Kidney glomerular epithelial cell (primary cell): Measurements from ENCODE around the gene PLA2G1B.

ENCODE experiments used
- DNase-seq: peaks from one replicate; lab custom pipeline; 2025; lab: John Stamatoyannopoulos, UW

PLA2G1B gene

DNA sequence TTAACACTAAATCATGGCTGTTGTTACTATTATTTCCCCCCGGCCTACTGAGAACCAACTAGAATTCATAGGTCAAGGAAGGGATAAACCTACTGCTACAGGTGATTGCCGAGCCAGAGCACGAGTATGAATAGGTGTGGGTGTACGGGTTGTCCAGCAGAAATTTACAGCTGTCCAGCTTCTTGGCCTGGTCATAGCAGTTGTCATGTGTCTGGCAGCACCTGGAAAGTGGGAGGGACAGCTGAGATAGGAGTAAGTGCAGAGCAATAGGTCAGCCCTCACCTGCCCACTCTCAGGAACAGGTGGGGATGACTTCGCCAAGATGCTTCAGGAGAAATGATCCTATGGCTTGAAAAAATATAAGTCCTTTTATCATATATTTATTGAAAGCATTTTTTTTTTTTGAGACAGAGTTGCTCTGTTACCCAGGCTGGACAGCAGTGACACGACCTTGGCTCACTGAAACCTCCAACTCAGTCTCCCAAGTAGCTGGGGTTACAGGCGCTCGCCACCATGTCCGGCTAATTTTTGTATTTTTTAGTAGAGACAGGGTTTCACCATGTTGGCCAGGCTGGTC is 2.6 kb downstream of the PLA2G1B start:
- DNase-seq: no peak

DNA sequence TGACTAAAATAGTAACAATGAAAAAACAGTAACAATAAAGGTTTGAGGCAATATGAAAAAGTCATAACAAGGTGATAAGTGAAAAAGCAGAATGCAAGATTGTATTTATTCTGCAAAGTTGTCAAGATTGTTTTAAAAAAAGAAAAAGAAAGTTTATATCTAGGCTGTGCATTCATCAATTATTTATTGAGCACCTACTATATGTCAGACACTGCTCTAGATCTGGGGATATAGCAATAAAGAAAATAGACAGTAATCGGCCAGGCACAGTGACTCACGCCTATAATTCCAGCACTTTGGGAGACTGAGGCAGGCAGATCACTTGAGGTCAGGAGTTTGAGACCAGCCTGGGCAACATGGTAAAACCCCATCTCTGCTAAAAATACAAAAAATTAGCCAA is 3.8 kb downstream of the PLA2G1B start:
- DNase-seq: no peak

DNA sequence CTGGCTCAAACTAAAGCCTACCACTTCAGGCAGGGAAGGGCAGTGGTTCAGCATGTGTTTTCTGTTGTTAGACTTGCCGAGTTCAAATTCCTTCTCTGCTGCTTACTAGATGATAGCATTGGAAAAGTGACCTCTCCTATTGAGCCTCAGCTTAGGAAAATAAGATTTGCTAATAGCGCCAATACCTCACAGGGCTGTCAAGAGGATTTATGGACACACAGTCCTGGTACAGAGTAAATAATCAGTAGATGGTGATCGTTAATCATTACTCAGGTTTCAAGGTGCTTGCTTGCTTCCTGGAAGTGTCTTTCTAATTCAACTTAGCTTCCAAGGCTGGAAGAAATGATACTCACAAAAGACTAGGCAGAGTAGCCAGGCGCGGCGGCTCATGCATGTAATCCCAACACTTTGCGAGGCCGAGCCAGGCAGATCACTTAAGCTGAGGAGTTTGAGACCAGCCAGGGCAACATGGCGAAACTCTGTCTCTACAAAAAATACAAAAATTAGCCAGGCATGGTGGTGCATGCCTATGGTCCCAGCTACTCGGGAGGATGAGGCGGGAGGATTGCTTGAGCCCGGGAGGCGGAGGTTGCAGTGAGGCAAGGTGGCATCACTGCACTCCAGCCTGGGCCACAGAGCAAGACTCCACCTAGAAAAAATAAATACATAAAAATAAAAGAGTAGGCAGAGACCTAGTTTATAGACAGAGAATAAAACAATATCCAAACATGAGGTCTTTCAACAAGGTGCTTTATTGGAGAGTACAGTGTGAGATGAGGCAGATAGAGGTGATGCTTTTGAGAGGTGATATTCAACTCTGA is 6.0 kb downstream of the PLA2G1B start:
- peak; percentile 57 for DNase-seq

DNA sequence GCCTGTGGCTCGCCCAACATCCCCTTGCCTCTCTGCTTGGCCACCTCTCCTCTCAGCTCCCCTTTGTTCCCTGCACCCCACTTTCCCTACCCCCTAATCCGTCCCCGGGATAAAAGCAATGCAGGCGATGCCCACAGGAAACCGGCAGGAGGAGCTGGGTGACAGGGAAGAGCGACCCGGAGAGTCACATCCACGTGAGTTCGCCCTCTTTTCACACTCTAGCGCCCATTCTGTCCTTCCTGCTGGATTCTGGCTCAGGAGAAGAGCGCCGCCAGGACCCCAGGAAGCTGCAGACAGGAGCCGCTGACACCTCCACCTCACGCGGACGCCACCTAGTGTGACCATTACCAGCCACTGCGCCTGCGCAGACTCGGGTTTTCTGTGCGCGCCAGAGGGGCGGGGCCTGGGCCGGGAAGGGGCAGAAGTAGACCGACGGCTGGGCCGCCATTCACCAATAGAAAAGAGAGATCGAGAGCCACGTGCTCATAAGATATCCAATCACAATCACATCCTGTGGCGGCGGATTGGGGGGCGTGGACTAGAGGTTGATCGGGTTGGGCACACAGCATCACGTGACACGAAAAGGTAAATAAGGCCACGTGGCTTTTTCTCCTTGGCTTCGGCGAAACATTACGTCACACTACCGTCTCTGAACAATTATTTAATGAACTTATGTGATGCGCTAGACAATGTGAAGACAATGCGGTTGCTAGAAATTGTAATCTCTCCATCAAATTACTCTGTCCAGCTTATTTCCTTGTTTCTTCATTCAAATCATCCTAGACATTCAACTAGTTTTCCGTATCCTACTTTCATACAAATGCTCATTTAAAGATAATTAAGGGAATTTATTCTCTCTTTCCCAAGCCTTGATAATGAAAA is 10.1 kb downstream of the PLA2G1B start:
- peak; percentile 99 for DNase-seq

DNA sequence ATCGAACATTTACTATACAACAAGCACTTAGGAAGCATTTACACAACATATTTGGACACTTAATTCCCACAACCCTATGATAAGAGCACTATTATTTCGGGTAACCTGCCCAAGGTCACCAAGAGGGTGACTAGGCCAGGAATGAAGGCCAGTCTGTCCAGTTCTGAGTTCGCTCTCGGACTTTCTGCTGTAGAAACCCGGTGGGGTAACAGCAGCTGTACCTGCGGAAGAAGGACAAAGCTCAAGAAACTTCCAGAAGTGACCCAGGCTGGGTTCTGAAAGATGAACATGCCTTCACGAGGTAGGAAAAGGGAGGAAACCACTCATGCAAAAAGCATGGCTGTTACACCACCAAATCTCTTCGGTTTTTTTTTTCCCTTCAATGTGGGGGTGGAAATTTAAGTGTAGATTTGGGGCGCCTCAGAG is 10.8 kb downstream of the PLA2G1B start:
- DNase-seq: no peak

DNA sequence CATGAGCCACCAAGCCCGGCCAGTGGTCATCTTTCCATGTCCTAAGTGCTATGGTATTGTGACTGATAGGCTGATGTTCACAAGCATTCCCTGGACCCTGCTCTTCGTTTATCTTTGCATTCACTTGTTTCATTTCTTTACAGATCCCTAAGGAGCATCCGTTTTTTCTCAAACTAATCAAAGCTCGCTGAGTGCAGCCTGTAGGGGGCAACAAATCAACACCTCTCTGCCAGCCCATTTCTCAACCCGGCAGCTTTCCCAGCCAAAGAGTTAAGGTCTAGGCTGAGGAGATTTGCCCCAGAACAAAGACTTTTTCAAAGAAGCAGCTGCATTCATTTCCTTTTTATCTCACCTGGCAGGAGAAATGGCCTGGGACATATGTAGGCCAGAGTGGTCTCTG is 13.4 kb downstream of the PLA2G1B start:
- no peak for DNase-seq

DNA sequence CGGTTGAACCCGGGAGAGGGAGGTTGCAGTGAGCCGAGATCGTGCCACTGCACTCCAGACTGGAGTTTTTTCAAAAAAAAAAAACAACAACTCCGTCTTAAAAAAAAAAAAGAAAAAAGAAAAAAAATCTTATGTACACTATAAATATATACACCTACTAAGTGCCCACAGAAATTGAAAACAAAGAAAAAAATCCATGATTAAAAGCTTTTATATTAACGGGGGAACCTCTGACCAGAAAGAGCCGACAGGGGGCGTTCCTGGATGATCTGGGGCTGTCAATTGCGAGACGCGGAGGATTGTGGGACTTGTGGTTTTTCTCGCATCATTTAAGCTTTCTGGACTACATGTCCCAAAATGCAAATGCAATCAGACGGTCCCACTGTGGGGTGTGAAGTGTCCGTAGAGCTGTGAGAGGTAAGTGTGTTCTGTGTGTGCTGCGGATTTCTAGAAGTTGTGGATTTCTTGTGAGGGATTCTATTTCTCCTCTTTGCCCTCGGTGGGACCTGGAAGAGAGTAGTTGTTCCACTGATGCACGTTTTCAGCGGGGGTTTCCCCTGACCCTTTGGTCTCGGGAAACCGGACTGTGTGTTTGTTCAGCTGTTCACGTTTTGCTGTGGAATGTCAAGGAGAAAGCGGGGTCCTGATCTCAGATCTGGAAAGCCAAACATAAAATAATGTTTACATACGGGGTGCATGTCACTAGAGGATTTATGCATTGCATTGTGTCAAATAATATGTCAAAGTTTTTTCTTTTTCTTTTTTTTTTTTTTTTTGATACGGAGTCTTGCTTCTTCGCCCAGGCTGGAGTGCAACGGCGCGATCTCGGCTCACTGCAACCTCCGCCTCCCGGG is 25.4 kb downstream of the PLA2G1B start, which contains the start of gene SIRT4:
TSS of gene SIRT4 (plus strand) at position 360 of the 854 bp plus-strand sequence. CDS start 1,241 bp downstream, outside the sequence.
- peak; percentile 93 for DNase-seq

DNA sequence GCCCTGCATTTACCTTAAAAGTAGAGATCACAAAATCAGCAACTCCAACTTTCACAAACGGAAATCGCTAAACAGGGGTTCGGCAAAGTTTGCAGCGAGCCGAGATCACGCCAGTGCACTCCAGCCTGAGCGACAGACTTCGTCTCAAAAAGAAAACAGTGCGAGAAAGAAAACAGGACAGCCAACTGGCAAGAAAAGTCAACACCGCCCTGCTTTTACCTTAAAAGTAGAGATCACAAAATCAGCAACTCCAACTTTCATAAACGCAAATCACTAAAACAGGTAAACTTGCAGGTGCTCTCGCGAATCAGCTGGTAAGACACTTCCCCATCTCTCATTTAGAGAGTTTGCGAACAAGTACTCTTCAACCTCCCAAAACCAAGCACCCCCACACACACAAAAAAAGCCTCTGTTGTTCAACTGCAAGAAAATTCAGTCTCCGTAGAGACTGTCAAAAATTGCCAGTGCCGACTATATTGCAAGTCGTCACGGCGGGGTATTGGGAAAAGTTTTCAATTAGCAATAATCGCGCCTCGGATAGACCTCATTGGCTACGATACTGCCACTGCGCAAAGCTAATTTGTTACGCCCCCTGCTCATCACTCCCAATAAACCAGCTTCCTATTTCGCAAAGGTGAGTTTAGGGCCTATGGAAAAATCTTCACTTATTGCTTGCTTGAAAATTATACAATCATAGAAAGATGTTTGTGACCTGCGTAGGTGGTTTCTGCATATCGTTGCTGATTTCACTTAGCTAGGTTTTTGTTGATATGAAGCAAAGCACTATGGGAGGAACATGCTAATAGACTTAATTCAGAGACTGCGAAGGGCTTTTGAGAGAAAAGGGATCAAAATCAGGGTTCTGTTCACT is 34.7 kb downstream of the PLA2G1B start, which contains the start of gene RNU4-1:
TSS of gene RNU4-1 (minus strand) at position 577 of the 871 bp plus-strand sequence.
- peak; percentile 92 for DNase-seq

DNA sequence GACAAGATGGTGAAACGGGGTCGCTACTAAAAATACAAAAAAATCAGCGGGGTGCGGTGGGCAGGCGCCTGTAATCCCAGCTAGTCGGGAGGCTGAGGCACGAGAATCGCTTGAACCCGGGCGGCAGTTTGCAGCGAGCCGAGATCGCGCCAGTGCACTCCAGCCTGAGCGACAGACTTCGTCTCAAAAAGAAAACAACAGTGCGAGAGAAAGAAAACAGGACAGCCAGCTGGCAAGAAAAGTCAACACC is 35.2 kb downstream of the PLA2G1B start:
- no peak for DNase-seq

DNA sequence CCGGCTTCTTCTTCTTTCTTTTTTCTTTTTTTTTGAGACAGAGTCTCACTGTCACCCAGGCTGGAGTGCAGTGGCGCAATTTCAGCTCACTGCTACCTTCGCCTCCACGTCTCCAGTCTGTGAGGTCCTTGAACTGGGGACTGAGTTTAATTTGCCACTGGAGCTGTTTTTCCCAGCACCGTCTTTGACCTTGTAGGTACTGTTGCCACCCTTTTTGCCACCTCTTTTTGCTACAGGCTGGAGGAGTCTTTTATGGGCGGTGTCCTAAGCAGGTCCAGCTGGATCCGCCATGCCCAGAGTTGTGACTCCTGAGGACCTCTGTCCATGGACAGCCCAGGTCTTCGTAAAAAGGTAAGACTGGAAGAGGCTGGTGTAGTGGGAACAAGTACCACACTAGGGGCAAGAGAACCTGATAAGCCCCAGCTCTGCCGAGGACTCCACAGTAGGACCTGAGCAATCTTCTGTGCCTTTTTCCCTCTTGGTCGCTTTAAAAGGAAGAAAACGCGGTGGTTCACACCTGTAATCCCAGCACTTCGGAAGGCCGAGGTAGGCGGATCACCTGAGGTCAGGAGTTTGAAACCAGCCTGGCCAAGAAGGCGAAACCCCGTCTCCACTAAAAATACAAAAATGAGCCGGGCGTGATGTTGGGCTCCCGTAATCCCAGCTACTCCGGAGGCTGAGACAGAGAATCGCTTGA is 36.8 kb downstream of the PLA2G1B start:
- no peak for DNase-seq

DNA sequence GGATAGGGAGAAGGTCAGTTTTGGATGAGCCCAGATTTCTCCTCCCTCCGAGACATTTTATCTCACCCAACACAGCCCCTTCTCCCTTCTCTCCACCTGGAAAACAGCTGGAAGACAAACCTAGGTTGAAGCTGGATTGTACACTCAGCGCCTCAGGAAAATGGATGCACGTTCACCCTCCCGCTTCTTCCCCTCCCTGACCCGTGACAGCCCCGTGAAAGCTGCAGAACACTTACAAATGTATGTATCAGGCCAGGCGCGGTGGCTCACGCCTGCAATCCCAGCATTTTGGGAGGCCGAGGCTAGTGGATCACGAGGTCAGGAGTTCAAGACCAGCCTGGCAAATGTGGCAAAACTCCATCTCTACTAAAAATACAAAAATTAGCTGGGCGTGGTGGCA is 40.1 kb downstream of the PLA2G1B start:
- no peak for DNase-seq

DNA sequence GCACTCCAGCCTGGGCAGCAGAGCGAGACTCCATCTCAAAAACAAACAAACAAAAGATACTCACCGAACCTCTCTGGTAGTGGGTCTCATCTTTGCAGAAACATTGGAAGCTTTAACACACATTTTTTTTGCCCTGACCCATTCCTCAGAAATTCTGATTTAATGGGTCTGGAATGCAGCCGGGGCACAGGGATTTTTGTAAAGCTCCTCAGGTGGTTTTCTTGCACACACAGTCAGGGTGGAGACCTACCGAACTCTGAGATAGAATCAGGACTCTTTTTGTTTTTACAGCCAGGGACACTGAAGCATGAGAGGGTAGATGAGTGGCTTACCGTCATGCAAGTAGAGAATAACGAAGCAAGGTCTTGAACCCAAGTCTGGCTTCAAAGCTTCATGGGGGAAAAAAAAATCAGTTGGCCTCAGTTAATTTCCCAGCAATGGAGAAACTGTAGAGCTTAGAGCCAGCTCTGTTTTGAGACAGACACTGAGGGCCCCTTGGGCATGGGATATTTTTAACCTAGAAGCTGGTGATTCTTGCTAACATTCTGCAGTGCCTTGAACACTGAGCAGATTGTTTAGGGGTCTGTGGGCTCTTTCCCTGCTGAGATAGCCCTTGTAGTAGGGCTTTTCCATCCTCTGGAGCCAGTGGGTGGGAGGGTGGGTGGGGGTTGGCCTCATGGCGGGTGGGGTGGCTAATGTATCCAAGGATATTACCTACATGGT is 40.6 kb downstream of the PLA2G1B start:
- DNase-seq: no peak

DNA sequence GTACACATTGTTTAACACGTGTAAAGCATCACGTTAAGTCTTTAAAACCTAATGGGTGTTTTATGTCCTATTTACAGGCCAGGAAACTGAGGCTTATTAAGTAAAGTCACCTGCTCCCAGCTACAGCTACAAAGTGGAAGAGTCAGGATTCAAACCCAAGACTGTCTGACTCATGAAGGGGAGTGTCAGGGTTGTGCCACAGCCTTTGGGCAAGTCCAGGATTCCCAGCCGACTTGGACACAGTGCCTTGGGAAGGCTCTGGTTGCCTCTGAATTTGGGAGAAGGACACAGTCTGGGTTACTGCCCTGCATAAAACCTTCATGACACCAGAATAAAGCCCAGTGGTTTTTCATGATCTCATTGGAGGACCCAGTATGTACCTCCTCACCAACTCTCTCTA is 43.2 kb downstream of the PLA2G1B start:
- DNase-seq: no peak

DNA sequence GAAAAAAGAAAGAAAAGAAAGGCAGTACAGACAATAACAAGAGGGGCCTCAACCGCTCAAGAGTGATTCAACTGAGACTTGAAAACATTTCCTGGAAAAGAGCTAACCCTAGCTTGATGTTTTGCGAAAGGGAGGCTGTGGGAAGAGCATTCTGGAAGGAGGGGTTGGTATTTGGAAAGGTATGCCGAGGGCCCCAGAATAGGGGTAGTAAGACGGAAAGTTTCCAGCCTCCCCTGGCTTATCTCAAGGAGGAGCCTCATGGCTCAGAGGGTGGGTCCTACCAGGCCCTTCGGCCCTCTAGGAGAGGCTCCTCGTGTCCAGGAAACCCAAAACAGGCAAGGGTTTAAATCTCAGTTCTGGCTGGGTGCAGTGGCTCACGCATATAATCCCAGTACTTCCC is 44.3 kb downstream of the PLA2G1B start:
- DNase-seq: no peak

DNA sequence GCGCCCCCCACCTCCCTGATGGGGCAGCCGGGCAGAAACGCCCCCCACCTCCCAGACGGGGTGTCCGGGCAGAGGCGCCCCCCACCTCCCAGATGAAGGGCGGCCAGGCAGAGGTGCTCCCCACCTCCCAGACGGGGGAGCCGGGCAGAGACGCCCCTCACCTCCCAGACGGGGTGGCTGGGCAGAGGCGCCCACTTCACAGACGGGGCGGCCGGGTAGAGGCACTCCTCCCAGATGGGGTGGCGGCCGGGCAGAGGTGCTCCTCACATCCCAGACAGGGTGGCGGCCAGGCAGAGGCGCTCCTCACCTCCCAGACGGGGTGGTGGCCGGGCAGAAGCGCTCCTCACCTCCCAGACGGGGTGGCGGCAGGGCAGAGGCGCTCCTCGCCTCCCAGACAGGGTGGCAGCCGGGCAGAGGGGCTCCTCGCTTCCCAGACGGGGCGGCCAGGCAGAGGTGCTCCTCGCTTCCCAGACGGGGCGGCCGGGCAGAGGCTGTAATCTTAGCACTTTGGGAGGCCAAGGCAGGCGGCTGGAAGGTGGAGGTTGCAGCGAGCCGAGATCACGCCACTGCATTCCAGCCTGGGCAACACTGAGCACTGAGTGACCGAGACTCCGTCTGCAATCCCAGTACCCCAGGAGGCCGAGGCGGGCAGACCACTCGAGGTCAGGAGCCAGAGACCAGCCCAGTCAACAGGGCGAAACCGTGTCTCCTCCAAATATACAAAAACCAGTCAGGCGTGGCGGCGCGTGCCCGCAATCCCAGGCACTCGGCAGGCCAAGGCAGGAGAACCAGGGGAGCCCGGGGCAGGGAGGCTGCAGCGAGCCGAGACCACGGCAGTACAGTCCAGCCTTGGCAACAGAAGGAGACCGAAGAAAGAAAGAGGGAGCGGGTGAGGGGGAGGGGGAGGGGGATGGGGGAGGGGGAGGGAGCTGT is 49.2 kb downstream of the PLA2G1B start:
- no peak for DNase-seq

DNA sequence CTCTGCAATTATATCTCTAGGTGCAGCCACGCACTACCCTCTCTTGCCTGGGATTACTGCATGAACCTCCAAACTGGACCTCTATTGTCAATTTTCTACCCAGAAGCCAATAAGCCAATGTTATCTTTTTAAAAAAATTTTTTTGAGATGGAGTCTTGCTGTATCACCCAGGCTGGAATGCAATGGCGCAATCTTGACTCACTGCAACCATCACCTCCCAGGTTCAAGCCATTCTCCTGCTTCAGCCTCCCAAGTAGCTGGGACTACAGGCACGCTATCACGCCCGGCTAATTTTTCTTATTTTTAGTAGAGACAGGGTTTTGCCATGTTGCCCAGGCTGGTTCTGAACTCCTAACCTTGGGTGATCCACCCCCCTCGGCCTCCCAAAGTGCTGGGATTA is 50.8 kb downstream of the PLA2G1B start:
- DNase-seq: no peak
